Measurements from ENCODE around the gene CLDN24.

GRCh38 chr4:183358215-183358755 lies 36.1 kb upstream of the CLDN24 start:
- TF ChIP-seq EP300 (IDR thresholded peaks at IDR 0.05) (no peak), POLR2AphosphoS5 (IDR thresholded peaks at IDR 0.05) (no peak)

Measured in stomach (tissue), 4 donors.